Stimulated activated CD4-positive, alpha-beta T cell treated with anti-CD3 and anti-CD28 coated beads, Interleukin-12 subunit alpha, Interleukin-12 subunit beta, amount 100 ng/mL, for 24 hours (primary cell): Measurements from ENCODE around the gene TMEM106C.

Experiments
- DNase-seq, 2 experiments: peaks; one replicate each; pipeline ENCODE4 v3.0.0-alpha.2; 2020; ENCODE audit warnings: low read depth in 2 of 2

TMEM106C gene, protein sequence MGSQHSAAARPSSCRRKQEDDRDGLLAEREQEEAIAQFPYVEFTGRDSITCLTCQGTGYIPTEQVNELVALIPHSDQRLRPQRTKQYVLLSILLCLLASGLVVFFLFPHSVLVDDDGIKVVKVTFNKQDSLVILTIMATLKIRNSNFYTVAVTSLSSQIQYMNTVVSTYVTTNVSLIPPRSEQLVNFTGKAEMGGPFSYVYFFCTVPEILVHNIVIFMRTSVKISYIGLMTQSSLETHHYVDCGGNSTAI

DNA sequence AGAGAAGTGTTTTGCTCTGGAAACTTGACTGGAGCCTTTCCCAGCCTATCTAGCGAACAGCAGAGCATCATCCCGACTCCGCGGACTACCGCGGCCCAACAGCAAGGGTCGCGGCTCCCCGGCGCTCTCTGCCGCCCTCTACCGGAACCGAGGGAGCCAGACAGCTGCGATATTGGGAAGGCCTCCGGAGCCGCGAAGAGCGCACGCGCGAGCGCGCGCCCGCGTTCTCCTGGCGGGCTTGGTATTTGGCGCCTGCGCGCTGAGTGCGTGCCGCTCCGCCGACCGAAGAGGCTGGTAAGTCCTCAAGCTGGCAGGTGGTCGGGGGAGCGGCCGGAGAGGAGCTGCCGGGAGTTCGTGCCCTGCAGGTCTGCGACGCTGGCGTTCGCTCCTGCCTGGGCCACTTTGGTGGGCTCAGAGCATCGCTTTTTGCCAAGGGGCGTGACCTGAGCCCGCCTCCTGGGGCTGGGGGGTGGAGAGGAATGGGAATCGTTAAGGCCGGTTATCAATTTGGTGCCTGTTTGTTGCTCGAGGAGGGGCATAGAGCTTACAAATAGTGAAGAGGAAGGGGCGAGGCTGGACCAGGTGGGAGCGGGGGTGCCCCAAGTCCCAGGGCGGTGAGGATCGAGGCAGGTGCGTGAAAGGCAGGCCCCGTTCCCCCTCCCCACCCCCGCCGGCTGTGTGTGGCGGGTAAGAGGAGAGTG is at the start of gene TMEM106C:
Gene TMEM106C (plus strand): TSS at position 257 of the 701 bp plus-strand sequence. CDS start 641 bp downstream, outside the sequence.
- peak; percentile 83 to 86 for DNase-seq

DNA sequence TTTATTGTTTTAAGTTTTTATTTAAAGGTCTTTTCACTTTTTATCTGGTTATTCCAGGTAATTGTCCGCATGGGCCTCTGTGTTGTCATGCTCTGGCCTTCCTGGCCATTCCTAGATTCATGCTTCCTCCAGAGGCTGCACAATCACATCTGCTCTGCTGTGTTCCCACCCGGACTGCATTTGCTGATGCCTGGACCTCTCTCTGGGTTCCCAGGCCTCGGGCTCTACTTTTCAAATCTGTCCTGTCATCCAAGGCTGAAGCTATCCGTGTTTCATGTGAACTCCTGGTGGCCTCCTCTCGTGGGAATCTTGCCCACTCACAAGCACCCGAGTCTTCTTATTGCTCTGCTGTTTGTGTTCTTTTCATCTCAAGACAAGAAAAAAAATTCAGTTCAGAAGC is 42.5 kb upstream of the TMEM106C start:
- DNase-seq = no peak

DNA sequence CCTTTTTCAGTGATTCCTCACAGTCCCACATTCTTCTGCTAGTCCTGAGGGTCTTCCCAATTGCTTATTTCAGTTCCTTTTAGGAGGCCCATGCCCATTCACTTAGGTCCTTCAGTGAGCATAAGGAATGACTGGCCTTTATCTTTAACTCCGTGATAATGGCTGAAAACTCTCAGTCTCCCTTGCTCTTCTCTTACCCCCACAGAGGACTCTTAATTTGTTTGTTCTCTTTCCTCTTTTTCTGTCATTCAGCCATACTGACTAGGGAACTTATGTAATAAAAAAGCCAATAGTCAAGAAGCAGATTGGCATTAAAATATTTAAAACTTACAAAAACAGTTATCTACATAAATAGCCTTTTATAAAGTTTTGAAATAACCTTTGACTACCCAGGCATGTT is 41.5 kb upstream of the TMEM106C start:
- no peak for DNase-seq

DNA sequence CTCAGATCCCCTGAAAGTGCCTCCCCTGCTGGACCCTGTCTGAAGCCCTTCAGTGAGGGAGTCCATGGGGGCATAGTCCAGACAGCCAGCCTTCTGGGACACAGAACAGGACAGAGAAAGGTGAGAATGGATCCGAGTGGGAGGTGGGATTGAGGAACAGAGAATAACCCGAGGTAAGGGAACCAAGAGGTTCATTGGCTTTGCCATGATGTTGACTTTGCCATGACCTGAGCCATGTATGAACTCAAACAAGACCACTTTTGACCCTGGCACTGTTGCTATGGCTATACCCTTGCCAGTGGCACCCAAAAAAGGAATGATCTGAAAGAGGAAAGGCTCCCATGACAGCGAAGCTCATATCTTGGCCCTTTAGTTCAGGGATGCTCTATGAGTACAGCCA is 36.0 kb upstream of the TMEM106C start:
- no peak for DNase-seq

DNA sequence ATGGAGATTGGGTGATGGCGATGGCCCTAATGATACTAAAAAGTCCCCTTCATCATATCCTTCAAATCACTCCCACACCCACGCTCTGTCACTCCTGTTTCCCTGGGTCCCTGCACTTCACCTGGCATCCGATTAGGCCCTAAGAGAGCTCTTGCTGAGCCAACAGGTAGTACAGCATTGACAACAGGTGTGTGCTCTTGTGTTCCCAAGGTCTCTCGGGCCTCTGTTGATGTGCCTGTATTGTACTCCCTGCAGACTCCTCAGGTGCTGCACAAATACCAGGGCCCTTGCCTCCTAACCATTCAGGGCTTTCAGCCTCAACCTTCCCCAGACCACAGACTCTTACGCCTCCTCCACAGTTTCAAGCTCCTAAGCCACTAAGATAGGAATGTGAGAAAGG is 32.8 kb upstream of the TMEM106C start:
- DNase-seq = no peak

DNA sequence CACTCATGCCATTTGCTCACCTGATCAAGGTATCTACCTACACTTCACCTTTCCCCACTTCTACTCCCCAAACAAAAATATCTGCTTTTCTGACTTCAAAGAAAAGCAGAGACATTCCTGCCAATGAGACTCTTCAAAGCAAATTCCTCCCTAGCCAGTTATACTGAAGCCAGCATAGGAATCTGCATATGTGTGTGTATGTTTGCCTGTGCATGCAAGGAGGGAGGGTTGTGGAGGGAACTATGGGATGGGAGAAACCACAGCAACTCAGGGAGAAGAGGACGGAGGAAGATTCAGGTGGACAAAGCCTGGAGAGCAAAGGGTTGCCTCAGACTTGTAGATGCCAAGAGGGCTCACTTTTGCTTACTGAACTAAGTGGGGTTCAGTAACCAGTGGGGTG is 32.2 kb upstream of the TMEM106C start:
- no peak for DNase-seq

DNA sequence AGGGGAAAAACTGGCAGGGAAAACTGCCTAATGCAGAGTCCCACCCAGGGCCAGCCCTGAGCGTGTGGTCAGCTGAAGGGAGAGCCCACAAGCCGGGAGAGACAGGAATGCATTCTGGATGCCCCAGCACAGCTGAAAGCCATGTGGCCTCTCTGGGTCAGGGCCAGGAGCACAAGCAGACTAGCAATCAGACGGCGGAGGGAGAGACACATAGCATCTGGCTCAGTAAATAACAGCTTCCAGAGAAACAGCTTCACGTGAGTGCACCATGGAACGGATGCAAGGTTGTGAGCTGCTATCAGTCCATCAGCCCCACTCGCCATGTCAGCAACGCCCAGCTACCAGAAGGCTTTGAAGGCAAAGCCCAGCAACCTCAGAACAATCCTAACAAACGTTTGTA is 28.2 kb upstream of the TMEM106C start:
- DNase-seq = no peak

DNA sequence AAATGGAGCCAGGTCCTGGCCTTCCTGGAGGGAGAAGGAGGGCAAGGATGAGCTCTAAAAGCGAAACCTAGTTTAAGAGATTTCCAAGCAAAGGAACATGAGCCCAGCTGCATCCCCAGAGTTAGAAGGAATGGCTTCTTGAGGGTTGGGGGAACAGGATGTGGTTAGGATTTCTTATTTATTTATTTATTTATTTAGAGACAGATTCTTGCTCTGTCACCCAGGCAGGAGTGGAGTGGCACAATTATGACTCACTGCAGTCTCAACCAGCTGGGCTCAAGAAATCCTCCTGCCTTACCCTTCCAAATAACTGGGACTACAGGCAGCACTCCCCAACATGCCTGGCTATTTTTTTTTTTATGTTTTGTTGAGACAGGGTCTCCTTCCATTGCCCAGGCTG is 25.3 kb upstream of the TMEM106C start:
- no peak for DNase-seq

DNA sequence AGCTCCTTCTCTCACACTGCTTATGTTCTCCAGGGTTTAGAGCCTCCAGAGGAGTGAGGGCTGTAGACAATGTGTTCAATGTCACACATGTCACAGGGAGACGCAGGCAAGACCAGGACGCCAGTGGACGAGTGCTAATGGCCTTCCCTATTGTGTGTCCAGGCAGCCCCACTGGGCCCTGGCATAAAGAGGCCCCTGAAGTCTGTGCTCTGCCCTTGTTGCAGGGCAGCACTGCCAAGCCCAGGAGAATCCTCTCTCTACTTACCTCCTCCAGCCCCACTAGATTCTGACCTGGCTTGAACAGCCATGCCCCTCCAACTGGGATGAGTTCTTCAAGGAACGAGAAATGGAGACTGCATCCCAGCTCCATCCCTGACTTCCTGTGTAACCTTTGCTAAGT is 24.8 kb upstream of the TMEM106C start:
- no peak for DNase-seq

DNA sequence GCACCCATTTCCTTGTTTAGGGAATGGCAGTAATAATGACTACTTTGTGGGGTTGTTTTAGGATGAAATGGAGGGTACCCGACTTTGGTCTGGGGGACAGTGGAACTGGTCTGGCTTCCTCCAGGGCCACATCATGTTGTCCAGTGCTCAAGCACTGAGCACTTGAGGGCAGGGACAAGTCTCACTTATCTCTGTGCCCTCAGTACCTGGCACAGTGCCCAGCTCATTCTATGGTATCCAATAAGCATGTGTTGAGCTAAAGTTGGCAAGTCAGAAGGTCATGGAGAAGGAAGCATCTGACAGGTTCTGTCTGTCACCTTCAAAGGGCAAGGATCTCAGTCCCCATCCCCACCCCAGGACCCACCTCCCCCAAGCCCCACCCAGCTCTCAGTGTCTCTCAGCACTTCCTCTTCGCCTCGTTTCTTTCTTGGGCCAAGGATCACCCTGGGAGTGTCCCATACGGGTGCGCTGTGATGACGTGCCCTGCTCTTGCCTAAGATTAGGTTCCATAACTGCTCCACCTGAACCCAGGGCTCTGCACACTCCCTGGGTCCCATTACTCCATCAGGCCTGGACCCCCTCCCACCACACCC is 24.3 kb upstream of the TMEM106C start:
- no peak for DNase-seq

DNA sequence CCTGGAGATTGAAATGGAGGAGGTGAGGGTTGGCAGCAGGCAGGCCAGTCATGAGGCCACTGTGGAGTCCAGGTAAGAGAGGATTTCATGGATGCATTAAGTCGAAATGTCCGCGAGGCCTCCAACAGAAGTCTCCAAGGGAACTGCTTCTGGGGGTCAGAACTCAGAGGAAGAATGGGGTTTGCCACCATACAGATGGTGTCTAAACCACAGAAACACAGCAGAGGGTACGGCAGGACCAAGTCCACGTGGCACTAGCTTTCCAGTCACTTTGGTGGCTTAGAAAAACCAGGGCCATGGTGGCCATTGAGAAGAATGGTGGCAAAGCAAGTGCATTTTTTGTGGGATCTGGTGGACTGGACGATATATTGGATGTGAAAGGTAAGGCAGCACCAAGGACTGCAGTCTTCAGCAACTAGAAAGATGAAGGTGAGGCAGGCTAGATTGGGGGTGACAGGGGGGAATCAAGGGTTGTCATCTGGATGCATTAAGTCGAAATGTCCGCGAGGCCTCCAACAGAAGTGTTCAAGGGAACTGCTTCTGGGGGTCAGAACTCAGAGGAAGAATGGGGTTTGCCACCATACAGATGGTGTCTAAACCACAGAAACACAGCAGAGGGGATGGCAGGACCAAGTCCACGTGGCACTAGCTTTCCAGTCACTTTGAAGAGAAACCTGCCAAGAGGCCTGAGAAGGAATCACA is 22.5 kb upstream of the TMEM106C start:
- DNase-seq = no peak

DNA sequence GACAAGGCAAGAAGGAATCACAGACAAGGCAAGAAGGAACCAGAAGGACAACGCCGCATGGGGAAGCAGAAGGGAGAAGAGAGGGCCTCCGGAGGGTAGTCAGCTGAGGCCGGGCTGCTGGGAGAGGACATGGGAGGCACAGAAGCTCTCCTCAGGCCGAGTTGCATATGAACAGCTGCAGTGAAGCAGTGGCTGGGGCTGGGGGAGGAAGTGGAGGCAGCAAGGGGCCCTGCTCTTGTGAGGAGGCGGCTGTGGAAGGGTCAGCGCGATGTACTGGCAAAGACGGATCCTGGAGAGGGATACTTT is 22.0 kb upstream of the TMEM106C start:
- no peak for DNase-seq

DNA sequence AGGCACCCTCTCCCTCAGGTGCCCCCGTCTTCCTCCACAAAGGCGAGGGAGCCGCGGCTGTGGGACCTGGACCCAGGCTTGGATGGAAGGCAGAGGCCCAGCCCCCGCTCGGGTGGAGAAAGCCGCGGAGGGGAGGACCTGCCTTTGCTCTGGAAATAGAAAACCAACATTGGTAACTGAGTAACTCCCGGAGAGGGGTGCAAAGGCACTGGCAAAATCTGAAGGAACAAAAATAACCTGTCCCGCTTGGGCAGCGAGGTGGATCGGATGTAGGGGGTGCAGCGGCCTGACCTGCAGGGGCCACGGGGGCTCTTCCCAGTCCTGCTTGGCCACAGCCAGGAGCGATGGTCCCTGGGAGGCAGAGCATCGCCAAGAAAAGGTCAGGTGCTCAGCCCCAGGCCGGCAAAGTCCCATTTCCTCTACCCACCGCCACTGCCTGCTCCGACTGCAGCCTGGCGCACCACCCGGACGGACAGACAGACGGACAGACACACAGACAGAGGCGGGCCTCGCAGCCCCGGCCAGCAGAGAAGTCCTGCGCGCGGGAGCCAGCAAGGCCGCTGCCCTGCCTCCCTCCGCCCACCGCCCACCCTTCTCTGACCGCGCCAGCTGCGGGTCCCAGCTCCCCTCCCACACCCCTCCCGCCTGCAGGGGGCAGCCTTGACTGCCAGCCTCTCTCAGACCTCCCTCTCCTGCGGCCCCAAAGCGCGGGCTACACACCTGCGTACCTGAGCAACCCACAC is 21.4 kb upstream of the TMEM106C start:
- peak in 1 of 2 experiments; percentile 49 for DNase-seq

DNA sequence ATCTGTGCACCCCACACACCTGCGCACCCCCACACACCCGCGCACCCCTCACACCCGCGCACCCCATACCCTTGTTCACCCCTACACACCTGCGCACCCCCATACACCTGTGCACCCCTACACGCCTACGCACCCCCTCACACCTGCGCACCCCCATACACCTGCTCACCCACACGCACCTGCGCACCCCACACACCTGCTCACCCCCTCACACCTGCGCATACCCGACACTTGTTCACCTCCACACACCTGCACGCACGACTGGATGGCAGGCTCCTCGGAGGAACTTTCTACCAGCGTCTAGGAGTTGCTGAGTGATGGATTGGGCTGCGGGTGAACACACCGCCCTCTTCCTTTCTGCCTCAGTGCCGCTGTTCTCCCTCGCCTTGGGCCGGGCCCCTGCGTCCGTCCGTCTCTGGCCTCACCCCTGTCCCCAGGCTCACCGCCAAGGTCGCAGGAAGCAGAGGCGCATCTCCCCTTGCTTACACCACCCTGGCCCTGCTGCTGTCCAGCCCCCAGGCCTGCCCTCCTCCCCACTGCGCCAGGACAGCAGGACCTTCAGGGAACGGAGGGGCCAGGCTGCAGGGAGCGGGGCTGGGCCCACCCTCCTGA is 20.7 kb upstream of the TMEM106C start:
- no peak for DNase-seq

DNA sequence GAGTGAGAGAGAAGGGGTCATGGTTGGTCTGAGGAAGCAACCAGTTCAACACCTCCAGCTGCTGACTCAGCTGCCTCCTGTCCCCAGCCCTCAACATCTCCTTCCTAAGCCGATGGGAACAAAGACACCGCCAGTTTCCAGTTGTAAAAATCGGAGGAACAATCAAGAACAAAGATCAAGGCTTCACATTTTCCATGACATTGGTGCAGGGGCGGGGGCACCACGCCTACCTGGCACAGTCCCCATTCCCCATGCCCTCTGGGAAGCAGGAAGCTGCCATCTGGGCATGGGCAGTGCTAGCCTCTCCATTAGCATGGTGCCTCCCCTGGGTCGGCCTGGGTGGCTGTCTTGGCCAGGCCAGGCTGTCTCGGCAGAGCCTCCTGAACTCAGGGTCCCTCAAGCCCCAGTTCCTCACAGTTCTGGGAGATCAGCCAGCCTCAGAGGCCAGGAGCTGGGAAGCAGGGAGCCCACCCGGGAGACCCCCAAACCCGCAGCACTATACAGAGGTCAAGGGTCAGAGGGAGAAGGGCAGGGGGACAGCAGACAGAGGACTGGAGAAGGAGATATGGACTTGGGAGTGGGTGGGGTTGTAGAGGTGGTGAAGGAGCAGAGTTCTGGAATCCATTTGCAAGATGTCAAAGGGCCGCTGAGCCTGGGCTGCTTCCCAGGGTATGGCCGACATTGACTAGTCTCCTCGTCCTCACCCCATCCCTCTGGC is 19.6 kb upstream of the TMEM106C start:
- DNase-seq = no peak

DNA sequence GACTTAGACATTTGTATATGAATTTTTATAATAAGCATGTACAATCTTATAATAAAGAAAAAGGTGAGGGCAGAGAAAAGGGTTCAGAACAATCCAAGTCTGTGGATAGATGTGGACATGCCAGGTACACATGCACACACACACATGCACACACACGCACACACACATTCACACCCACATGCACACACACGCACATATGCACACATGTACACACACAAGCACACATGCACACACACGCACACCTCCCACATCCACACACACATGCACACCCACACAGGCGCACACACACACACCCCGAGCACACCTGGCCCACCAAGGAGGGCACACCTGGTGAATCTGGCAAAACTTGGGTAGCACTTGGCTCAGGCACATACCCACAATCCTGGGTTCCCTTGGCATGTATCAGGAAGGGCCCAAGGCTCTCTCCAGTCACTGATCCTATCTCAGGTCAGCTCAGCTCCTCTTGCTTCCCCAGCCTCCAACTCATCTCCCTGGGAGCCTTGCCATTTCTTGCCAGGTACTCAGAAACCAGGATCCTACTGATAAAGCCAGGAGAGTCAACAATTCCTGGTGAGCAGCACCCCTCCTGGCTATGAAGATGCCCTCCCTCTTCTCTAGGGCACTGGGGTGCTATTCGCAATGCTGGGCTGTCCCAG is 18.6 kb upstream of the TMEM106C start:
- no peak for DNase-seq

DNA sequence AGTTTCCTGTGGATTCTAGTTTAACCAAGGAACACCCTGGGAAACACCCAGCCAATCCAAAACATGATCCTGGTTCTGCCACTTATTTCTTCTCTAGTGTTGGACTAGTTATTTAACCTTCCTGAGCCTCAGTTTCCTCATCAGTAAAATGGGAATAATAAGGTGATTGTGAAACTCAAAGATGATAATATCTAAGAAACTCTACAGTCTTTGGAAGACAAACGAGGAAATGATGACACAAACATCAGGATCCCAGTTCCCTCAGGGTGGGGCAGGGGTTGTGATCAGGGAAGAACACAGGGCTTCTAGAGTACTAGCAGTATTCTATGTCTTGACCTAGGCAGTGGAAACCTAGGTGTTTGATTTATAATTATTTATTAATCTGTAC is 18.1 kb upstream of the TMEM106C start:
- DNase-seq = no peak

DNA sequence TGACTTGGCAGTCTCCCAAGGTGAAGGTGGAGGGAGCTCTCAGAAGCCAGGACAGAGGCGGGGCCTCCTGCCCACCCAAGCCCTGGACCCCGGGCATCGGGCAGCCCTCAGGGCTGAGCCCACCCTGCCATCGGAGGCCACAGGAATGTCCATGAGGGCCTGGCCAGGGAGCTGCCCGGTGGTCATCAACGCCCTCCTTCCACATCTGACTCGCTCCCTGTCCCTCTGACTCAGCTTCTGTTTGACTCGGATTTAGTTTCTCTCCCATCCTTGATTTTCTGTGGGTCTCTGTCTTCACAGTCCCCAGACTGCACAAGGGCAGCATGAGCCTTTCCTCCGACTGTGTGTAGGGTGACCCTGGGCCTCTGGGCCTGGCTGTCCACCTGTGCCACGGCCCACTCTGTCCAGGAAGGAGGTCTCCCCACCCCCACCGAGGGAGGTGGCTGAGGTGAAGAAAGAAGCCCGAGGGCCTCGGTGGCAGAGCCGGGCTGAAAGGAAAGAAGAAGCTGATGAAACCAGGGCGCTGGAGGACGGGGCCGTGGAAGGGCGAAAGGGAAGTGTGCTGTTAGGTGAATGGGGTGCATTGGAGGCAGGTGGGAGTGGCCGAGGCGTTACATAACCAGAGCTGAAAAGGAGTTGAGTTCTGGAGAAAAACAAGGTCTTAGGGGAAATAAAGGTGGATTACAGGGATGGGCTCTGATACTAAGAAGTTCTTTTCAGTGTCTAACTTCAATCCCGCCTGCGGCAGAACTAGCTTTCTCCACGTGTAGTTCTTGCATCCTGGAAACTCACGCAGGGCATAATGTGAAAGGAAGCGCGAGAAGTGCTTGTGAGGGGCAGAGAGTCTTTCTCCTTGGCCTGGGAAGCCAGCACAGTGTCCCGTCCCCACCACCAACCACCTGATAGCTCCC is 16.7 kb upstream of the TMEM106C start:
- no peak for DNase-seq

DNA sequence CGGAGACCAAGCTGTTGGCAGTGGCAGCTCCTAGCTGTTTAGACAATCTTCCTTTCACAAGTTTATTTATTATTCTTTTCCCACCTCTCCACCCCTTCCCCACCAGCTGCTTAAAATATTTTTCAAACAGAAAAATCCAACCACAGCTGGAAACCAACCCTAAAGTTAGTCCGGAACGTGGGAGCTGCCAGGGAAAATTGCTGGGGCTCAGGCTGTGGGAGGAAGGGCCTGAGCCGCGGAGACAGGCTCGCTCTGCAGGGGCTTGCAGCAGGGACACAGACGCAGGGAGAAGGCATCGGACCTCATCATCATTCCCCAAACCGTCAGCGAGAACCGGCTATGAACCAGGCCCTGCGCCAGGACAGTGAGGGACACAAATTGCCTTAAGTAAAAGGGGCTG is 16.1 kb upstream of the TMEM106C start:
- DNase-seq = no peak
